IMR-90 (cell line): ENCODE measurements around the gene SLC4A11. TPM values are rescaled to one million over a fixed set of nuclear protein-coding genes. Genes with fewer than 3 reads are reported as not detected.

Source experiments
- ATAC-seq: fragments of 200-7000 bp; cut with Tn5 transposase; 2 replicates; pipeline ENCODE4 v1.9.1; 2020; ENCODE audit warnings: low read depth, mild to moderate bottlenecking, moderate library complexity
- BruUV-seq: library from RNA; stranded (reverse); fragments of 400-500 nt; replicated peaks from 2 replicates; lab custom pipeline; 2021; lab: Mats Ljungman, UMichigan
- CTCF ChIA-PET: fragments of 300-600 bp; formaldehyde crosslinking; extraction: SDS; loops from one replicate; lab custom pipeline; 2021; ENCODE audit warnings: antibody characterized with exemption; lab: Yijun Ruan, JAX
- POLR2A ChIA-PET: fragments of 300-600 bp; sonication (Branson Sonifier 250); formaldehyde crosslinking; loops from one replicate; lab custom pipeline; 2022; ENCODE audit warnings: antibody characterized with exemption; ENCODE audit not compliant: unreplicated experiment; lab: Charles Lee
- DNase-seq: peaks from one replicate; pipeline ENCODE4 v3.0.0; 2013
- H2AFZ ChIP-seq: replicated peaks from 2 replicates; pipeline ENCODE3; 2013; ENCODE audit warnings: low read length, mild to moderate bottlenecking; ENCODE audit not compliant: poor library complexity
- H2AK5ac ChIP-seq: 2 replicates; pipeline ENCODE4 v1.6.1; 2013; ENCODE audit warnings: low read depth, low read length, inconsistent platforms
- H2AK9ac ChIP-seq: replicated peaks from 2 replicates; pipeline ENCODE3; 2013; ENCODE audit warnings: mild to moderate bottlenecking, low read depth, low read length, moderate library complexity; ENCODE audit not compliant: poor library complexity
- H2BK120ac ChIP-seq: 2 replicates; pipeline ENCODE4 v1.6.1; 2013; ENCODE audit warnings: low read depth, low read length, inconsistent platforms
- H2BK15ac ChIP-seq: 3 replicates; pipeline ENCODE4 v1.6.1; 2013; ENCODE audit warnings: low read depth, low read length, inconsistent platforms
- H2BK20ac ChIP-seq: 2 replicates; pipeline ENCODE4 v1.6.1; 2013; ENCODE audit warnings: low read depth, mild to moderate bottlenecking, inconsistent platforms, low read length, moderate library complexity
- H2BK5ac ChIP-seq: 2 replicates; pipeline ENCODE4 v1.6.1; 2013; ENCODE audit warnings: mild to moderate bottlenecking, low read depth, low read length, inconsistent platforms; ENCODE audit not compliant: poor library complexity, severe bottlenecking
- H3K14ac ChIP-seq: replicated peaks from 2 replicates; pipeline ENCODE4 v1.6.1; 2013; ENCODE audit warnings: low read depth, low read length, inconsistent platforms
- H3K18ac ChIP-seq: 2 replicates; pipeline ENCODE4 v1.6.1; 2013; ENCODE audit warnings: low read depth, low read length, control low read depth
- H3K23ac ChIP-seq: 2 replicates; pipeline ENCODE4 v1.6.1; 2013; ENCODE audit warnings: low read depth, low read length, inconsistent platforms
- H3K27ac ChIP-seq: 2 replicates; pipeline ENCODE4 v1.5.1; 2013; ENCODE audit warnings: mild to moderate bottlenecking, control low read depth, low read length; ENCODE audit not compliant: insufficient read depth
- H3K27me3 ChIP-seq: 2 replicates; pipeline ENCODE4 v1.6.1; 2013; ENCODE audit warnings: low read length; ENCODE audit not compliant: control insufficient read depth, insufficient read depth
- H3K36me3 ChIP-seq: 2 replicates; pipeline ENCODE4 v1.6.1; 2013; ENCODE audit warnings: low read length, mixed read lengths; ENCODE audit not compliant: control insufficient read depth, insufficient read depth
- H3K4ac ChIP-seq: 2 replicates; pipeline ENCODE4 v1.6.1; 2013; ENCODE audit warnings: low read depth, low read length, inconsistent platforms
- H3K4me1 ChIP-seq: 2 replicates; pipeline ENCODE4 v1.6.1; 2013; ENCODE audit warnings: low read length, mixed read lengths; ENCODE audit not compliant: control insufficient read depth, insufficient read depth
- H3K4me2 ChIP-seq: 2 replicates; pipeline ENCODE4 v1.6.1; 2013; ENCODE audit warnings: low read depth, mild to moderate bottlenecking, control low read depth, low read length, moderate library complexity
- H3K4me3 ChIP-seq: 2 replicates; pipeline ENCODE4 v1.5.1; 2013; ENCODE audit warnings: low read depth, mild to moderate bottlenecking, control low read depth, low read length, moderate library complexity; ENCODE audit not compliant: insufficient read depth
- H3K56ac ChIP-seq: 2 replicates; pipeline ENCODE4 v1.6.1; 2013; ENCODE audit warnings: low read length, inconsistent platforms; ENCODE audit not compliant: insufficient read depth; ENCODE audit errors: extremely low read depth
- H3K79me1 ChIP-seq, 2 experiments: 2 replicates each; pipeline ENCODE4 v1.6.1; 2013; ENCODE audit warnings: low read length in 2 of 2, inconsistent platforms in 1 of 2, low read depth in 1 of 2
- H3K9ac ChIP-seq: 2 replicates; pipeline ENCODE4 v1.6.1; 2013; ENCODE audit warnings: low read depth, low read length, control low read depth
- H3K9me1 ChIP-seq: 2 replicates; pipeline ENCODE4 v1.6.1; 2013; ENCODE audit warnings: low read length, inconsistent platforms; ENCODE audit not compliant: insufficient read depth
- H3K9me3 ChIP-seq: 2 replicates; pipeline ENCODE4 v1.6.1; 2013; ENCODE audit warnings: low read length; ENCODE audit not compliant: control insufficient read depth, insufficient read depth
- H4K20me1 ChIP-seq: 2 replicates; pipeline ENCODE4 v1.6.1; 2013; ENCODE audit warnings: low read length, inconsistent platforms; ENCODE audit not compliant: insufficient read depth
- H4K5ac ChIP-seq: 2 replicates; pipeline ENCODE4 v1.6.1; 2013; ENCODE audit warnings: mild to moderate bottlenecking, low read depth, low read length, control low read depth
- H4K8ac ChIP-seq, 2 experiments: 2 replicates each; pipeline ENCODE4 v1.6.1; 2013; ENCODE audit warnings: low read depth in 2 of 2, low read length in 2 of 2, control low read depth in 1 of 2, inconsistent platforms in 1 of 2
- H4K91ac ChIP-seq: 2 replicates; pipeline ENCODE4 v1.6.1; 2013; ENCODE audit warnings: low read depth, low read length, inconsistent platforms; ENCODE audit not compliant: insufficient read depth
- BHLHE40 ChIP-seq: fragments of 150-350 bp; IDR thresholded peaks from 2 replicates; pipeline ENCODE4 v1.6.1; 2016; ENCODE audit warnings: mild to moderate bottlenecking, low read depth, low read length
- CEBPB ChIP-seq: IDR thresholded peaks from 2 replicates; pipeline ENCODE4 v1.6.1; 2012; ENCODE audit warnings: low read depth, low read length, improper control_type of control experiment
- CHD1 ChIP-seq: IDR thresholded peaks from 2 replicates; pipeline ENCODE4 v1.6.1; 2012; ENCODE audit warnings: low read depth, low read length, improper control_type of control experiment
- ELK1 ChIP-seq: fragments of 150-350 bp; IDR thresholded peaks from 2 replicates; pipeline ENCODE4 v1.6.1; 2016; ENCODE audit warnings: low read depth, mild to moderate bottlenecking, low read length, moderate library complexity, borderline replicate concordance
- MAFK ChIP-seq: IDR thresholded peaks from 2 replicates; pipeline ENCODE4 v1.6.1; 2012; ENCODE audit warnings: low read depth, low read length, improper control_type of control experiment
- POLR2A ChIP-seq: IDR thresholded peaks from 2 replicates; pipeline ENCODE4 v1.6.1; 2012; ENCODE audit warnings: mild to moderate bottlenecking, low read depth, low read length
- RFX5 ChIP-seq: IDR thresholded peaks from 2 replicates; pipeline ENCODE4 v1.8.0; 2012; ENCODE audit warnings: low read depth, mild to moderate bottlenecking, low read length, moderate library complexity
- SMC3 ChIP-seq: fragments of 150-350 bp; IDR thresholded peaks from 2 replicates; pipeline ENCODE4 v1.6.1; 2016; ENCODE audit warnings: low read depth, mild to moderate bottlenecking, antibody characterized with exemption, low read length, moderate library complexity
- WGBS, 2 experiments: methylation state at CpG; one replicate each; pipeline versions ENCODE4 v1.1.5 to v1.1.7; 2013; ENCODE audit warnings: missing lambda C conversion rate in 2 of 2; ENCODE audit not compliant: insufficient read length in 1 of 2; ENCODE audit errors: extremely low coverage in 2 of 2; 5-methylcytosine and 5-hydroxymethylcytosine counted together
- dilution Hi-C: fragments of 300-500 bp; cut with HindIII; formaldehyde crosslinking; loops from one replicate; pipeline ENCODE4 v1.14.3; 2018; ENCODE audit warnings: low sequenced_read_pairs; ENCODE audit not compliant: unreplicated experiment
- in situ Hi-C: fragments of 300-500 bp; cut with MboI; formaldehyde crosslinking; loops from 3 replicates; pipeline ENCODE4 v1.14.3; 2019; ENCODE audit warnings: low sequenced_read_pairs, inconsistent platforms, mixed read lengths
- intact Hi-C: fragments of 100-400 bp; cut with micrococcal nuclease; formaldehyde crosslinking; loops from 2 replicates; pipeline ENCODE4 v1.10.0; 2022
- polyA plus RNA-seq, 3 experiments: library from polyadenylated mRNA; depleted of rRNA; stranded (reverse); fragments of >200 nt; gene quantifications; 2 replicates each; pipeline ENCODE4 v1.2.3, GENCODE V29; 2012; ENCODE audit warnings: low replicate concordance in 1 of 3
- total RNA-seq: library from RNA; depleted of rRNA; stranded (reverse); fragments of >200 nt; gene quantifications from 2 replicates; pipeline ENCODE4 v1.2.3, GENCODE V29; 2012

The SLC4A11 gene
- total and polyA plus RNA-seq, 2 of the 4 experiments (the other 2 are of a cell fraction) = 0.36 to 0.79 TPM

GRCh38 chr20:3228750-3229032, 10.3 kb downstream of the SLC4A11 start:
- H3K14ac ChIP-seq = no peak overlapping the region
- ATAC-seq (no peak), DNase-seq (no peak)
- no peak overlapping the region for H3K9ac ChIP-seq
- H2AK5ac ChIP-seq = no peak overlapping the region
- ChIA-PET POLR2A (no interaction called here), CTCF (no interaction called here)
- H3K56ac ChIP-seq = no peak overlapping the region
- no peak overlapping the region for H3K4me2 ChIP-seq
- H3K27me3 ChIP-seq = no peaks in the 10 kb centered on the region
- no peak overlapping the region for H3K4me3 ChIP-seq
- H2BK5ac ChIP-seq = no peak overlapping the region
- no peak overlapping the region for H3K18ac ChIP-seq
- H3K23ac ChIP-seq = no peak overlapping the region
- no peak overlapping the region for H2BK20ac ChIP-seq
- H4K91ac ChIP-seq = no peak overlapping the region
- BruUV-seq = no TSS peak
- H2BK15ac ChIP-seq = no peak overlapping the region
- intact Hi-C loops (no loop called here), in situ Hi-C loops (no loop called here), dilution Hi-C loops (no loop called here)
- H4K20me1 ChIP-seq = no peaks in the 10 kb centered on the region
- peak overlapping the region; percentile 21 for H2AFZ ChIP-seq
- no peaks in the 10 kb centered on the region for H3K4me1 ChIP-seq
- no peak overlapping the region for H4K8ac ChIP-seq
- H3K9me3 ChIP-seq = no peaks in the 10 kb centered on the region
- no peak overlapping the region for H2BK120ac ChIP-seq
- H3K4ac ChIP-seq = no peak overlapping the region
- H2AK9ac ChIP-seq = no peak overlapping the region
- H3K36me3 ChIP-seq = peaks cover 6% of the 10 kb centered on the region; the same call in 1 of the 2 replicates
- no peak overlapping the region for H3K27ac ChIP-seq
- no peaks in the 10 kb centered on the region for H3K9me1 ChIP-seq
- H4K5ac ChIP-seq = no peak overlapping the region
- whole genome bisulfite sequencing, 2 experiments = no CpG with 5 or more reads among the region's 11 CpGs
- TF ChIP-seq CHD1 (no peak), RFX5 (no peak), CEBPB (no peak), ELK1 (no peak), BHLHE40 (no peak), SMC3 (no peak), POLR2A (no peak), MAFK (no peak)
- H3K79me1 ChIP-seq = no peaks in the 10 kb centered on the region
